Tibial artery (tissue), 4 donors: ENCODE measurements around the gene PAPSS2.

Experiments
- DNase-seq, 2 donors: peaks; one replicate each; pipeline ENCODE4 v3.0.0-alpha.2; 2019
- H3K27ac ChIP-seq, 2 donors: fragments of 200-600 bp; sonication (generic) in 1 of 2; 1 replicate in 1 of 2; 2 replicates in 1 of 2; pipeline ENCODE4 v1.5.1; 2018 to 2019; ENCODE audit warnings: mild to moderate bottlenecking in 1 of 2
- H3K27me3 ChIP-seq, 2 donors: fragments of 200-600 bp; sonication (generic) in 1 of 2; one replicate each; pipeline versions ENCODE4 v1.5.1 to v1.6.0; 2016 to 2019
- H3K36me3 ChIP-seq, 3 donors: fragments of 200-600 bp; sonication (generic) in 2 of 3; one replicate each; pipeline ENCODE4 v1.5.1; 2016 to 2019; ENCODE audit warnings: mild to moderate bottlenecking in 2 of 3
- H3K4me1 ChIP-seq, 4 donors: fragments of 200-600 bp; sonication (generic) in 2 of 4; 1 replicate in 3 of 4; 2 replicates in 1 of 4; pipeline ENCODE4 v1.5.1; 2016 to 2019
- H3K4me3 ChIP-seq, 2 donors: fragments of 200-600 bp; sonication (generic) in 1 of 2; 1 replicate in 1 of 2; 2 replicates in 1 of 2; pipeline ENCODE4 v1.5.1; 2018 to 2019; ENCODE audit warnings: mild to moderate bottlenecking in 2 of 2
- H3K9me3 ChIP-seq, 3 donors: fragments of 200-600 bp; sonication (generic) in 1 of 3; one replicate each; pipeline ENCODE4 v1.5.1; 2016 to 2019
- CTCF ChIP-seq, 2 experiments: fragments of 200-600 bp in 1 of 2; fragments of 450-650 bp in 1 of 2; IDR thresholded peaks; one replicate each; pipeline ENCODE4 v1.5.1; 2017 to 2019; ENCODE audit warnings: antibody characterized with exemption in 2 of 2, mild to moderate bottlenecking in 1 of 2, moderate library complexity in 1 of 2
- intact Hi-C: fragments of 100-400 bp; cut with DNase I; formaldehyde crosslinking; loops from one replicate; pipeline ENCODE4 v1.15.0; 2023; ENCODE audit warnings: low total_unique reads

PAPSS2 gene

GRCh38 chr10:87753995-87754866, 94.6 kb downstream of the PAPSS2 start:
- no peak overlapping the region for H3K4me3 ChIP-seq
- intact Hi-C loops, result no loop called here
- no peaks in the 10 kb centered on the region for H3K9me3 ChIP-seq

GRCh38 chr10:87757685-87758084, 98.0 kb downstream of the PAPSS2 start:
- no peak overlapping the region for H3K27ac ChIP-seq
- no peak overlapping the region for H3K4me3 ChIP-seq
- H3K4me1 ChIP-seq, result no peaks in the 10 kb centered on the region
- H3K9me3 ChIP-seq, result no peaks in the 10 kb centered on the region
- no peak for DNase-seq
- H3K36me3 ChIP-seq, result peaks cover 6 to 43% (median 21%) of the 10 kb centered on the region in 3 donors
- intact Hi-C loops, result no loop called here
- TF ChIP-seq CTCF (IDR thresholded peaks at IDR 0.05), result no peak
- no peaks in the 10 kb centered on the region for H3K27me3 ChIP-seq

More at GRCh38 chr10:87753995-87754866, 94.6 kb downstream of the PAPSS2 start:
- TF ChIP-seq CTCF (IDR thresholded peaks at IDR 0.05), result no peak
- Histone ChIP-seq H3K36me3 (peaks cover 0 to 29% (median 21%) of the 10 kb centered on the region in 3 donors), H3K4me1 (no peaks in the 10 kb centered on the region), H3K27me3 (no peaks in the 10 kb centered on the region), H3K27ac (no peak overlapping the region)
- DNase-seq, result no peak

- no peaks in the 10 kb centered on the region for H3K9me3 ChIP-seq
- H3K36me3 ChIP-seq, result peaks cover 9 to 35% (median 12%) of the 10 kb centered on the region in 3 donors
- intact Hi-C loops, result no loop called here
- H3K4me1 ChIP-seq, result no peaks in the 10 kb centered on the region
- TF ChIP-seq CTCF (IDR thresholded peaks at IDR 0.05), result no peak
- H3K27ac ChIP-seq, result no peak overlapping the region
- H3K27me3 ChIP-seq, result no peaks in the 10 kb centered on the region
- no peak overlapping the region for H3K4me3 ChIP-seq
- DNase-seq, result no peak
Measured at GRCh38 chr10:87759551-87759950, 99.9 kb downstream of the PAPSS2 start.

GRCh38 chr10:87760195-87760905, 100.7 kb downstream of the PAPSS2 start:
- Histone ChIP-seq H3K36me3 (peaks cover 1 to 33% (median 16%) of the 10 kb centered on the region in 3 donors), H3K9me3 (no peaks in the 10 kb centered on the region), H3K27ac (no peak overlapping the region), H3K27me3 (no peaks in the 10 kb centered on the region), H3K4me1 (no peaks in the 10 kb centered on the region), H3K4me3 (no peak overlapping the region)
- DNase-seq, result no peak
- TF ChIP-seq CTCF (IDR thresholded peaks at IDR 0.05), result no peak
- intact Hi-C loops, result no loop called here

- no peak for DNase-seq
- H3K27me3 ChIP-seq, result no peaks in the 10 kb centered on the region
- no peaks in the 10 kb centered on the region for H3K4me1 ChIP-seq
- H3K36me3 ChIP-seq, result peaks cover 6 to 26% (median 22%) of the 10 kb centered on the region in 3 donors
- no peak overlapping the region for H3K4me3 ChIP-seq
- no peak for TF ChIP-seq CTCF (IDR thresholded peaks at IDR 0.05)
- H3K27ac ChIP-seq, result no peak overlapping the region
- intact Hi-C loops, result no loop called here
- no peaks in the 10 kb centered on the region for H3K9me3 ChIP-seq
Measured at GRCh38 chr10:87761153-87761552, 101.5 kb downstream of the PAPSS2 start.
